GM18517 (cell line): Measurements from ENCODE around the gene RPL14.

Experiments used
- ATAC-seq: cut with Tn5 transposase; IDR thresholded peaks from one replicate; pipeline ENCODE4 v1.9.1; 2021; ENCODE audit warnings: mild to moderate bottlenecking, moderate library complexity; ENCODE audit not compliant: unreplicated experiment

Gene RPL14

GRCh38 chr3:40516201-40516600 is 59.1 kb downstream of the RPL14 start:
- no peak for ATAC-seq

GRCh38 chr3:40518067-40518466 is 60.9 kb downstream of the RPL14 start:
- ATAC-seq: no peak
